HepG2 (cell line): ENCODE results near the gene RPS10. TPM values are rescaled to one million over a fixed set of nuclear protein-coding genes. Genes with fewer than 3 reads are reported as not detected.

Experiments
- ARID2 ChIP-seq: sonication (generic); formaldehyde crosslinking; IDR thresholded peaks from 2 replicates; pipeline ENCODE4 v1.8.1; 2022; ENCODE audit warnings: mild to moderate bottlenecking, missing genetic modification reagents, borderline replicate concordance
- CEBPB ChIP-seq: IDR thresholded peaks from 2 replicates; pipeline ENCODE4 v1.6.1; 2011; ENCODE audit warnings: low read depth, low read length, improper control_type of control experiment, borderline replicate concordance
- FOSL2 ChIP-seq: sonication (generic); formaldehyde crosslinking; IDR thresholded peaks from 2 replicates; pipeline ENCODE4 v1.4.0; 2020; ENCODE audit warnings: missing genetic modification reagents
- HDAC1 ChIP-seq: sonication (generic); formaldehyde crosslinking; IDR thresholded peaks from 2 replicates; pipeline ENCODE4 v1.5.1; 2020; ENCODE audit warnings: mild to moderate bottlenecking, missing genetic modification reagents
- HES4 ChIP-seq: sonication (generic); formaldehyde crosslinking; IDR thresholded peaks from 2 replicates; pipeline ENCODE4 v1.9.0; 2021; ENCODE audit warnings: mild to moderate bottlenecking, missing genetic modification reagents, borderline replicate concordance
- KDM6A ChIP-seq: IDR thresholded peaks from 2 replicates; pipeline ENCODE4 v1.6.1; 2016; ENCODE audit warnings: low read depth
- MEIS1 ChIP-seq: sonication (generic); formaldehyde crosslinking; IDR thresholded peaks from 2 replicates; pipeline ENCODE4 v1.9.0; 2021; ENCODE audit warnings: mild to moderate bottlenecking, missing genetic modification reagents, moderate library complexity, borderline replicate concordance
- NFRKB ChIP-seq: fragments of 450-650 bp; IDR thresholded peaks from 2 replicates; pipeline ENCODE4 v1.6.1; 2017
- NONO ChIP-seq, 2 experiments: fragments of 450-650 bp in 1 of 2; sonication (generic) in 1 of 2; formaldehyde crosslinking in 1 of 2; IDR thresholded peaks in 1 of 2; conservative IDR thresholded peaks in 1 of 2; 2 replicates each; pipeline versions ENCODE4 v1.6.1 to v1.8.0; 2017 to 2022; ENCODE audit warnings: mild to moderate bottlenecking in 1 of 2, missing genetic modification reagents in 1 of 2, moderate library complexity in 1 of 2
- ZNF142 ChIP-seq: sonication (generic); formaldehyde crosslinking; IDR thresholded peaks from 2 replicates; pipeline ENCODE4 v1.4.0; 2020; ENCODE audit warnings: missing genetic modification reagents
- ZNF710 ChIP-seq: sonication (generic); formaldehyde crosslinking; IDR thresholded peaks from 2 replicates; pipeline ENCODE4 v1.5.0; 2020; ENCODE audit warnings: mild to moderate bottlenecking, missing genetic modification reagents, borderline replicate concordance
- ZNF781 ChIP-seq: sonication (generic); formaldehyde crosslinking; IDR thresholded peaks from 2 replicates; pipeline ENCODE4 v1.5.1; 2020; ENCODE audit warnings: borderline replicate concordance, mild to moderate bottlenecking, missing genetic modification reagents; ENCODE audit errors: not compliant biosample characterization
- polyA plus RNA-seq, 8 experiments: library from polyadenylated mRNA; depleted of rRNA in 3 of 8; stranded (reverse) in 7 of 8; unstranded in 1 of 8; fragments of >200 nt; fragmentation: Illumina TruSeq in 4 of 8; extraction: Trizol in 4 of 8; gene quantifications; 2 replicates each; pipeline versions ENCODE4 v1.2.1 to v1.2.3, GENCODE V29; 2011 to 2016; ENCODE audit warnings: low read depth in 4 of 8, missing spikeins in 1 of 8, mixed read lengths in 1 of 8; ENCODE audit not compliant: insufficient read depth in 1 of 8
- total RNA-seq, 5 experiments: library from RNA; depleted of rRNA; stranded (reverse); fragments of >200 nt; fragmentation: Illumina TruSeq; extraction: Trizol; gene quantifications; 2 replicates each; pipeline ENCODE4 v1.2.3, GENCODE V29; 2016; ENCODE audit warnings: low read depth in 1 of 5
- TF ChIP-seq, protein P1 (sequence below): sonication (generic); formaldehyde crosslinking; IDR thresholded peaks from 2 replicates; pipeline ENCODE4 v1.4.0; 2020; ENCODE audit warnings: missing genetic modification reagents
- TF ChIP-seq, protein P2 (sequence below): sonication (generic); formaldehyde crosslinking; IDR thresholded peaks from 2 replicates; pipeline ENCODE4 v1.4.0; 2020; ENCODE audit warnings: missing genetic modification reagents

RPS10 gene
- total and polyA plus RNA-seq, 2 of the 13 experiments (the other 11 are each of a cell fraction or from before 2014, with no cell fraction given) = 2,909 to 4,648 TPM

DNA sequence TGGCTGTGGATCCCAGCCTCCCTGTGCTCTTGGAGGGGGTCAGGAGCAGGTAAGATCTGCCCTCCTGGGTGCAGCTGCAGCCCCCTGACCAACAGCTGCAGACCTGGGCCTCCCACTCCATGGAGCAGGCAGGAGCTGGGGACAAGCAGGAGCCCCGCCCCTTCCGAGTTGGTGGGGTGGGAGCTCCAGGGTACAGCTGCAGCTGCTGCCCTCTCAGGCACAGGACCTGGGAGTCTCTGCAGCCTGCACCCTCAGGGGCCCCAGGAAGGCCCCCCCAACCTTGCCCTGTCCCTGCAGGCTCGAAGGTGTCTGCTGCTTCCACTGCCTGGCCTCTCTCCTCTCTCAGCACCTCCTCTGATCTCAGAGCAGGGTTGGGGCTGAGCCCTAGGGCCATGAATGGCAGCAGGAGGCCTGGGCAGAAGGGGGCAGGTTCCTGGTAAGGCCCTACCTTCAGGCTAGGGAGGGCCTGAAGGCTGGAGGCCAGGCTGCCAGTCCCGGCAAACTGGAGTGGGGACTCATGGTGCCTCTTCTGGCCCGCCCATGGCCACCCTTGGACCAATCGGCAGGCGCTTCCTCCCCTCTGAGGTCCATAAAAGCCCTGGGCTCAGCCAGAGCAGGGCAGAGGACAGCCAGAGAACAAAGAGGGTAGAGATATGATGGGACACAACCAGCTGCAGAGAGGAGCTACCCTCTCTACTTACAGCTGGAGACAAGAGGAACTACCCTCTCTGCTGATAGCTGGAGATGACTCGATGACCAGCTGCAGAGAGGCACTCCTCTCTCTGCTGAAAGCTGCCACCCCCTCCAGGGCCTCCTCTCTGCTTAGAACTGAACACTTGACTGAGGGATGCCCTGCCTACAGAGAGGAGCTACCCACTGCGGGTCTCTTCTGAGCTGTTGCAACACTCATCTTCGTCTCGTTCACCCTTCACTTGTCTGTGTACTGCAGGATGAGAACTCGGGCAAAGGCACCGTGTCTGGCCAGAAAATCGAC, 32.2 kb upstream of the RPS10 start (continued):
- peak; percentile 31; the same call in 1 of the 2 replicates for TF ChIP-seq CEBPB
- TF ChIP-seq NONO (IDR thresholded peaks at IDR 0.05) = no peak
- no peak for TF ChIP-seq NONO (CRISPR knock-in tag; conservative IDR thresholded peaks at IDR 0.05)
- no peak for TF ChIP-seq NFRKB
- TF ChIP-seq ZNF142 (CRISPR knock-in tag) = no peak
- TF ChIP-seq KDM6A (CRISPR knock-in tag) = no peak
- TF ChIP-seq, protein P1, sequence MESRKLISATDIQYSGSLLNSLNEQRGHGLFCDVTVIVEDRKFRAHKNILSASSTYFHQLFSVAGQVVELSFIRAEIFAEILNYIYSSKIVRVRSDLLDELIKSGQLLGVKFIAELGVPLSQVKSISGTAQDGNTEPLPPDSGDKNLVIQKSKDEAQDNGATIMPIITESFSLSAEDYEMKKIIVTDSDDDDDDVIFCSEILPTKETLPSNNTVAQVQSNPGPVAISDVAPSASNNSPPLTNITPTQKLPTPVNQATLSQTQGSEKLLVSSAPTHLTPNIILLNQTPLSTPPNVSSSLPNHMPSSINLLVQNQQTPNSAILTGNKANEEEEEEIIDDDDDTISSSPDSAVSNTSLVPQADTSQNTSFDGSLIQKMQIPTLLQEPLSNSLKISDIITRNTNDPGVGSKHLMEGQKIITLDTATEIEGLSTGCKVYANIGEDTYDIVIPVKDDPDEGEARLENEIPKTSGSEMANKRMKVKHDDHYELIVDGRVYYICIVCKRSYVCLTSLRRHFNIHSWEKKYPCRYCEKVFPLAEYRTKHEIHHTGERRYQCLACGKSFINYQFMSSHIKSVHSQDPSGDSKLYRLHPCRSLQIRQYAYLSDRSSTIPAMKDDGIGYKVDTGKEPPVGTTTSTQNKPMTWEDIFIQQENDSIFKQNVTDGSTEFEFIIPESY (CRISPR knock-in tag) = no peak
- TF ChIP-seq ZNF781 = no peak
- TF ChIP-seq FOSL2 = no peak; the same call in 1 of the 2 replicates
- no peak for TF ChIP-seq HDAC1 (CRISPR knock-in tag)
- no peak for TF ChIP-seq ZNF710 (CRISPR knock-in tag)
- TF ChIP-seq, protein P2, sequence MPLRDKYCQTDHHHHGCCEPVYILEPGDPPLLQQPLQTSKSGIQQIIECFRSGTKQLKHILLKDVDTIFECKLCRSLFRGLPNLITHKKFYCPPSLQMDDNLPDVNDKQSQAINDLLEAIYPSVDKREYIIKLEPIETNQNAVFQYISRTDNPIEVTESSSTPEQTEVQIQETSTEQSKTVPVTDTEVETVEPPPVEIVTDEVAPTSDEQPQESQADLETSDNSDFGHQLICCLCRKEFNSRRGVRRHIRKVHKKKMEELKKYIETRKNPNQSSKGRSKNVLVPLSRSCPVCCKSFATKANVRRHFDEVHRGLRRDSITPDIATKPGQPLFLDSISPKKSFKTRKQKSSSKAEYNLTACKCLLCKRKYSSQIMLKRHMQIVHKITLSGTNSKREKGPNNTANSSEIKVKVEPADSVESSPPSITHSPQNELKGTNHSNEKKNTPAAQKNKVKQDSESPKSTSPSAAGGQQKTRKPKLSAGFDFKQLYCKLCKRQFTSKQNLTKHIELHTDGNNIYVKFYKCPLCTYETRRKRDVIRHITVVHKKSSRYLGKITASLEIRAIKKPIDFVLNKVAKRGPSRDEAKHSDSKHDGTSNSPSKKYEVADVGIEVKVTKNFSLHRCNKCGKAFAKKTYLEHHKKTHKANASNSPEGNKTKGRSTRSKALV (CRISPR knock-in tag) = no peak
- no peak for TF ChIP-seq MEIS1 (CRISPR knock-in tag)
- TF ChIP-seq HES4 (CRISPR knock-in tag) = 0 out of 2 replicates have a peak, but pooled peaks have one; percentile 52
- TF ChIP-seq ARID2 = no peak
